Mesenchymal stem cell (in vitro differentiated cells and primary cell): ENCODE results near the gene CORO6.

Experiments
- DNase-seq: peaks from one replicate; pipeline ENCODE4 v3.0.0-alpha.2; 2013
- H2AFZ ChIP-seq: one replicate; pipeline ENCODE4 v1.6.1; 2013; ENCODE audit warnings: low read depth, mild to moderate bottlenecking, control low read depth, inconsistent platforms, low read length, moderate library complexity
- H2AK5ac ChIP-seq: 2 replicates; pipeline ENCODE4 v1.6.1; 2013; ENCODE audit warnings: low read length, moderate library complexity, mild to moderate bottlenecking, inconsistent platforms; ENCODE audit not compliant: severe bottlenecking
- H2BK120ac ChIP-seq: one replicate; pipeline ENCODE4 v1.6.1; 2013; ENCODE audit warnings: low read depth, mild to moderate bottlenecking, inconsistent platforms, low read length, moderate library complexity
- H2BK12ac ChIP-seq, 2 experiments: one replicate each; pipeline ENCODE4 v1.6.1; 2013; ENCODE audit warnings: inconsistent platforms in 2 of 2, low read length in 2 of 2, mild to moderate bottlenecking in 2 of 2, moderate library complexity in 2 of 2, control low read depth in 1 of 2
- H2BK15ac ChIP-seq: one replicate; pipeline ENCODE4 v1.6.1; 2013; ENCODE audit warnings: mild to moderate bottlenecking, low read depth, inconsistent platforms; ENCODE audit not compliant: poor library complexity, severe bottlenecking
- H2BK5ac ChIP-seq: 2 replicates; pipeline ENCODE4 v1.6.1; 2013; ENCODE audit warnings: low read depth, mild to moderate bottlenecking, low read length, control low read depth, inconsistent platforms; ENCODE audit not compliant: poor library complexity, severe bottlenecking
- H3K14ac ChIP-seq, 2 experiments: one replicate each; pipeline ENCODE4 v1.6.1; 2013; ENCODE audit warnings: inconsistent platforms in 2 of 2, low read length in 2 of 2, control low read depth in 1 of 2, mild to moderate bottlenecking in 1 of 2, moderate library complexity in 1 of 2
- H3K18ac ChIP-seq, 2 experiments: one replicate each; pipeline ENCODE4 v1.6.1; 2013; ENCODE audit warnings: inconsistent platforms in 2 of 2, low read length in 2 of 2, control low read depth in 1 of 2, low read depth in 1 of 2, mild to moderate bottlenecking in 1 of 2
- H3K23ac ChIP-seq, 2 experiments: one replicate each; pipeline ENCODE4 v1.6.1; 2013; ENCODE audit warnings: inconsistent platforms in 2 of 2, low read length in 2 of 2, mild to moderate bottlenecking in 2 of 2, moderate library complexity in 2 of 2, control low read depth in 1 of 2
- H3K27ac ChIP-seq: 2 replicates; pipeline ENCODE4 v1.5.1; 2013; ENCODE audit warnings: mild to moderate bottlenecking, moderate library complexity, low read length, control low read depth, inconsistent platforms; ENCODE audit not compliant: poor library complexity, severe bottlenecking
- H3K27me3 ChIP-seq, 2 experiments: 2 replicates each; pipeline versions ENCODE4 v1.6.1 to v1.7.0; 2013; ENCODE audit warnings: low read length in 2 of 2, mild to moderate bottlenecking in 2 of 2, moderate library complexity in 2 of 2, control low read depth in 1 of 2, inconsistent platforms in 1 of 2; ENCODE audit not compliant: control insufficient read depth in 1 of 2, insufficient read depth in 1 of 2
- H3K36me3 ChIP-seq, 2 experiments: 2 replicates each; pipeline versions ENCODE4 v1.6.1 to v1.7.0; 2013; ENCODE audit warnings: low read length in 2 of 2, control low read depth in 1 of 2, inconsistent platforms in 1 of 2, low read depth in 1 of 2, mild to moderate bottlenecking in 1 of 2; ENCODE audit not compliant: insufficient read depth in 2 of 2, control insufficient read depth in 1 of 2
- H3K4ac ChIP-seq, 2 experiments: one replicate each; pipeline ENCODE4 v1.6.1; 2013; ENCODE audit warnings: inconsistent platforms in 2 of 2, low read length in 2 of 2, mild to moderate bottlenecking in 2 of 2, moderate library complexity in 2 of 2, control low read depth in 1 of 2, low read depth in 1 of 2
- H3K4me1 ChIP-seq: 2 replicates; pipeline ENCODE4 v1.6.1; 2013; ENCODE audit warnings: low read depth, low read length, control low read depth; ENCODE audit not compliant: control insufficient read depth, insufficient read depth
- H3K4me2 ChIP-seq: 2 replicates; pipeline ENCODE4 v1.6.1; 2013; ENCODE audit warnings: low read length, mild to moderate bottlenecking, inconsistent platforms; ENCODE audit not compliant: poor library complexity, severe bottlenecking
- H3K4me3 ChIP-seq, 2 experiments: 2 replicates each; pipeline versions ENCODE4 v1.5.1 to v1.7.0; 2013; ENCODE audit warnings: low read length in 2 of 2, mild to moderate bottlenecking in 2 of 2, control low read depth in 1 of 2, low read depth in 1 of 2; ENCODE audit not compliant: insufficient read depth in 1 of 2
- H3K79me1 ChIP-seq: replicated peaks from 2 replicates; pipeline ENCODE4 v1.6.1; 2013; ENCODE audit warnings: mild to moderate bottlenecking, control low read depth, low read length, inconsistent platforms; ENCODE audit not compliant: poor library complexity, severe bottlenecking
- H3K9ac ChIP-seq: 2 replicates; pipeline ENCODE4 v1.7.0; 2013; ENCODE audit warnings: mild to moderate bottlenecking, low read length, moderate library complexity
- H3K9me3 ChIP-seq: 2 replicates; pipeline ENCODE4 v1.7.0; 2013; ENCODE audit warnings: mild to moderate bottlenecking, low read length; ENCODE audit not compliant: control insufficient read depth
- H4K8ac ChIP-seq: one replicate; pipeline ENCODE4 v1.6.1; 2013; ENCODE audit warnings: inconsistent platforms, mild to moderate bottlenecking, low read length, moderate library complexity
- H4K91ac ChIP-seq: one replicate; pipeline ENCODE4 v1.6.1; 2013; ENCODE audit warnings: mild to moderate bottlenecking, low read length, inconsistent platforms
- WGBS: methylation state at CpG from one replicate; pipeline ENCODE4 v1.1.7; 2013; ENCODE audit warnings: mixed read lengths; 5-methylcytosine and 5-hydroxymethylcytosine counted together

The CORO6 gene

GRCh38 chr17:29577001-29577370 is 45.7 kb downstream of the CORO6 start:
- no peak overlapping the region for H3K23ac ChIP-seq
- no peak overlapping the region for H4K8ac ChIP-seq
- H3K9ac ChIP-seq, result no peak overlapping the region
- no peaks in the 10 kb centered on the region for H3K27me3 ChIP-seq
- H2BK5ac ChIP-seq, result no peak overlapping the region
- no peak overlapping the region for H3K14ac ChIP-seq
- no peak overlapping the region for H3K4ac ChIP-seq
- no peak overlapping the region for H2BK12ac ChIP-seq
- no peak overlapping the region for H3K18ac ChIP-seq
- H2AK5ac ChIP-seq, result no peak overlapping the region
- no peak overlapping the region for H2BK15ac ChIP-seq
- DNase-seq, result no peak
- peaks cover 21% of the 10 kb centered on the region for H3K4me1 ChIP-seq
- H3K4me3 ChIP-seq, result no peak overlapping the region
- no peaks in the 10 kb centered on the region for H3K9me3 ChIP-seq
- peaks cover 84 to 97% of the 10 kb centered on the region in 2 experiments for H3K36me3 ChIP-seq
- no peak overlapping the region for H3K4me2 ChIP-seq
- H3K79me1 ChIP-seq, result peaks cover 42% of the 10 kb centered on the region
- over 99% methylated on average over 9 of the region's 9 CpGs for WGBS
- no peak overlapping the region for H4K91ac ChIP-seq
- no peak overlapping the region for H2AFZ ChIP-seq
- H2BK120ac ChIP-seq, result no peak overlapping the region
- H3K27ac ChIP-seq, result no peak overlapping the region

- no peak overlapping the region for H2BK12ac ChIP-seq
- no peaks in the 10 kb centered on the region for H3K27me3 ChIP-seq
- H3K4me3 ChIP-seq, result no peak overlapping the region
- H3K4me2 ChIP-seq, result no peak overlapping the region
- H3K36me3 ChIP-seq, result peaks cover 85 to 97% of the 10 kb centered on the region in 2 experiments
- H4K91ac ChIP-seq, result no peak overlapping the region
- H2BK5ac ChIP-seq, result no peak overlapping the region
- H3K23ac ChIP-seq, result no peak overlapping the region
- H3K4ac ChIP-seq, result no peak overlapping the region
- no peak overlapping the region for H3K14ac ChIP-seq
- no peaks in the 10 kb centered on the region for H3K9me3 ChIP-seq
- no peak overlapping the region for H3K27ac ChIP-seq
- no peak overlapping the region for H4K8ac ChIP-seq
- no peak overlapping the region for H3K9ac ChIP-seq
- no peak overlapping the region for H3K18ac ChIP-seq
- peaks cover 20% of the 10 kb centered on the region for H3K4me1 ChIP-seq
- H2AK5ac ChIP-seq, result no peak overlapping the region
- no peak for DNase-seq
- peaks cover 37% of the 10 kb centered on the region for H3K79me1 ChIP-seq
- no peak overlapping the region for H2BK120ac ChIP-seq
- no peak overlapping the region for H2BK15ac ChIP-seq
- no peak overlapping the region for H2AFZ ChIP-seq
- 97% methylated on average over 35 of the region's 37 CpGs for WGBS
These were observed 46.3 kb downstream of the CORO6 start for GRCh38 chr17:29576214-29577000.

- H2BK12ac ChIP-seq, result no peak overlapping the region
- no peaks in the 10 kb centered on the region for H3K27me3 ChIP-seq
- H2AK5ac ChIP-seq, result no peak overlapping the region
- H2BK15ac ChIP-seq, result no peak overlapping the region
- H3K14ac ChIP-seq, result no peak overlapping the region
- H3K4me2 ChIP-seq, result no peak overlapping the region
- no peak overlapping the region for H4K8ac ChIP-seq
- no peak overlapping the region for H4K91ac ChIP-seq
- H3K4me3 ChIP-seq, result no peak overlapping the region
- H3K23ac ChIP-seq, result no peak overlapping the region
- H2BK120ac ChIP-seq, result no peak overlapping the region
- H3K4ac ChIP-seq, result no peak overlapping the region
- H3K36me3 ChIP-seq, result peaks cover 87 to 91% of the 10 kb centered on the region in 2 experiments
- H3K9ac ChIP-seq, result no peak overlapping the region
- no peak overlapping the region for H3K18ac ChIP-seq
- H3K27ac ChIP-seq, result no peak overlapping the region
- H2BK5ac ChIP-seq, result no peak overlapping the region
- DNase-seq, result no peak
- H2AFZ ChIP-seq, result no peak overlapping the region
- H3K9me3 ChIP-seq, result no peaks in the 10 kb centered on the region
- H3K4me1 ChIP-seq, result peaks cover 20% of the 10 kb centered on the region
- peaks cover 33% of the 10 kb centered on the region for H3K79me1 ChIP-seq
- 95% methylated on average over 28 of the region's 28 CpGs for WGBS
These were observed 47.0 kb downstream of the CORO6 start for GRCh38 chr17:29575511-29576213.

- no peak overlapping the region for H2BK5ac ChIP-seq
- H3K9me3 ChIP-seq, result no peaks in the 10 kb centered on the region
- H2AK5ac ChIP-seq, result no peak overlapping the region
- H3K36me3 ChIP-seq, result peaks cover 86 to 87% of the 10 kb centered on the region in 2 experiments
- H3K23ac ChIP-seq, result no peak overlapping the region
- no peak overlapping the region for H2BK15ac ChIP-seq
- WGBS, result 96% methylated on average over 17 of the region's 17 CpGs
- no peak overlapping the region for H2BK12ac ChIP-seq
- H3K18ac ChIP-seq, result no peak overlapping the region
- H4K8ac ChIP-seq, result no peak overlapping the region
- no peak overlapping the region for H3K4me2 ChIP-seq
- H2AFZ ChIP-seq, result no peak overlapping the region
- H3K4ac ChIP-seq, result no peak overlapping the region
- peaks cover 36% of the 10 kb centered on the region for H3K79me1 ChIP-seq
- H2BK120ac ChIP-seq, result no peak overlapping the region
- no peaks in the 10 kb centered on the region for H3K27me3 ChIP-seq
- H4K91ac ChIP-seq, result no peak overlapping the region
- no peak overlapping the region for H3K27ac ChIP-seq
- H3K14ac ChIP-seq, result no peak overlapping the region
- no peak for DNase-seq
- no peak overlapping the region for H3K4me3 ChIP-seq
- H3K9ac ChIP-seq, result no peak overlapping the region
- peaks cover 20% of the 10 kb centered on the region for H3K4me1 ChIP-seq
These were observed 47.8 kb downstream of the CORO6 start for GRCh38 chr17:29574732-29575510.
